Measurements from ENCODE around the gene SMARCB1.

SMARCB1 gene

GRCh38 chr22:23762842-23763578, 23.8 kb upstream of the SMARCB1 start, which contains the start of gene C22orf15:
Gene C22orf15, plus strand, starts transcription at chr22:23762990. Its CDS starts 317 bp downstream, at chr22:23763307.
- DNase-seq: peak; percentile 42

GRCh38 chr22:23763579-23763945, 23.2 kb upstream of the SMARCB1 start:
- DNase-seq: peak; percentile 80

- DNase-seq: no peak
Measured at GRCh38 chr22:23763954-23764353, 22.8 kb upstream of the SMARCB1 start.

- DNase-seq: no peak
Measured at GRCh38 chr22:23764899-23765881, 21.6 kb upstream of the SMARCB1 start.

- no peak for DNase-seq
Measured at GRCh38 chr22:23767303-23767672, 19.5 kb upstream of the SMARCB1 start.

GRCh38 chr22:23767673-23768548, 18.9 kb upstream of the SMARCB1 start, which contains the start of gene CHCHD10:
Gene CHCHD10, minus strand, starts transcription at chr22:23767972. Its CDS starts 98 bp downstream, at chr22:23767874.
- peak; percentile 87 for DNase-seq

GRCh38 chr22:23769321-23769965, 17.3 kb upstream of the SMARCB1 start:
- no peak for DNase-seq

GRCh38 chr22:23772315-23772648, 14.5 kb upstream of the SMARCB1 start:
- DNase-seq: no peak

- DNase-seq: peak; percentile 70
Measured at GRCh38 chr22:23772649-23773473, 13.9 kb upstream of the SMARCB1 start, which contains the start of gene MMP11. Gene MMP11, plus strand, starts transcription at chr22:23772849. Its CDS starts 22 bp downstream, at chr22:23772871.

- no peak for DNase-seq
Measured at GRCh38 chr22:23773483-23774113, 13.2 kb upstream of the SMARCB1 start.

GRCh38 chr22:23774114-23774921, 12.4 kb upstream of the SMARCB1 start:
- DNase-seq: no peak

GRCh38 chr22:23774922-23775436, 11.8 kb upstream of the SMARCB1 start:
- DNase-seq: no peak

GRCh38 chr22:23775779-23776375, 10.9 kb upstream of the SMARCB1 start:
- no peak for DNase-seq

- no peak for DNase-seq
Measured at GRCh38 chr22:23777776-23778576, 8.8 kb upstream of the SMARCB1 start.

- DNase-seq: no peak
Measured at GRCh38 chr22:23778577-23778900, 8.2 kb upstream of the SMARCB1 start.

- DNase-seq: no peak
Measured at GRCh38 chr22:23779083-23779482, 7.7 kb upstream of the SMARCB1 start.

- DNase-seq: no peak
Measured at GRCh38 chr22:23779731-23780130, 7.0 kb upstream of the SMARCB1 start.

GRCh38 chr22:23780146-23780748, 6.5 kb upstream of the SMARCB1 start:
- DNase-seq: no peak
